Measurements from ENCODE around the gene MSRB3. TPM values are rescaled to one million over a fixed set of nuclear protein-coding genes. Genes with fewer than 3 reads are reported as not detected.
"Not testable (repeated sequence)": the region's sequence is repeated elsewhere in the genome, so short reads cannot be mapped to it uniquely, and the experiment has no call there.

MSRB3 gene
- total RNA-seq, 6 donors from 2014 or later: 15.7 to 76.3 (median 30.4) TPM

DNA sequence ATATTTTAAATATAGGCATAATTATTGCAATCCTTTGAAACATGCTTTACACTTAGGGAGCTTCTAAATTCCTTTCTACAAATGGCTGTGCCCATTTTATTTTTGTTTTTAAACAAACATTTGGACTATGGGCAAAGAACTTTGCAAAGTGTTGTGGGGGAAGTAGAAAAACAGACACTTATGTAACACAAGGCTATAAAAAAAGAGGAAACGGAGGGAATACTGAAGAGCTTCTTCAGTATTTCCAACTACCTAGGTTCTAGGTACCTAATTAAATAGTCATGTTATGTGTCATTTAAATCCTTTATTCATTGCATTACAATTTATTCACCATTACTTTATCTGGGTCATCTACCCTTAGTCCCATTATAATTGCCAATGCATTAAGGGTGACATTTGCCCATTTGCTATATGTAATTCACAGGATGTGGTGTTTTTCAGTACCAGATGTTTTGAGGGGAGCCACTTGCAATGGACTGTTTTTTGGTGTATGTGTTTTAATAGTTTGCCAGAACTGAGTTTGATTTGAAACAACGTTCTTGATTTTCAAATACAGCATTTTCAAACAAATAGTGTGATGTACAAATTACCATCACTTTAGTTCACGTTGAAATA lies 1.5 kb upstream of the MSRB3 start:
- DNase-seq: no peak
- Histone ChIP-seq H3K9me3 (no peaks in the 10 kb centered on the region), H3K4me3 (no peak overlapping the region), H3K36me3 (no peaks in the 10 kb centered on the region), H3K4me1 (peaks cover 5 to 28% (median 15%) of the 10 kb centered on the region in 4 donors), H3K27me3 (no peaks in the 10 kb centered on the region), H3K27ac (no peak overlapping the region)
- WGBS, 2 donors: 62% methylated on average over 3 of the region's 3 CpGs
- ATAC-seq (ENCODE audit: low FRiP score in 2 of 2): no peak
- TF ChIP-seq POLR2AphosphoS5 (IDR thresholded peaks at IDR 0.05): no peak
- no peak for TF ChIP-seq EP300 (IDR thresholded peaks at IDR 0.05)

GRCh38 chr12:65277994-65278575 lies 398 bp upstream of the MSRB3 start:
- ATAC-seq (ENCODE audit: low FRiP score in 2 of 2): peak in 1 of 2 donors; percentile 44
- H3K36me3 ChIP-seq: no peaks in the 10 kb centered on the region
- DNase-seq: peak in 1 of 2 donors; percentile 20

GRCh38 chr12:65279369-65280112 lies 1.1 kb downstream of the MSRB3 start:
- no peak for ATAC-seq (ENCODE audit: low FRiP score in 2 of 2)
- peak overlapping the region; percentile 62 to 85 (median 69) for H3K4me3 ChIP-seq
- H3K27ac ChIP-seq: peak overlapping the region; percentile 86 to 94 (median 94)
- H3K9me3 ChIP-seq: no peaks in the 10 kb centered on the region
- no peak for DNase-seq
- H3K36me3 ChIP-seq: no peaks in the 10 kb centered on the region
- H3K4me1 ChIP-seq: peaks cover 8 to 28% (median 16%) of the 10 kb centered on the region in 4 donors
- no peaks in the 10 kb centered on the region for H3K27me3 ChIP-seq
- TF ChIP-seq, protein P1, sequence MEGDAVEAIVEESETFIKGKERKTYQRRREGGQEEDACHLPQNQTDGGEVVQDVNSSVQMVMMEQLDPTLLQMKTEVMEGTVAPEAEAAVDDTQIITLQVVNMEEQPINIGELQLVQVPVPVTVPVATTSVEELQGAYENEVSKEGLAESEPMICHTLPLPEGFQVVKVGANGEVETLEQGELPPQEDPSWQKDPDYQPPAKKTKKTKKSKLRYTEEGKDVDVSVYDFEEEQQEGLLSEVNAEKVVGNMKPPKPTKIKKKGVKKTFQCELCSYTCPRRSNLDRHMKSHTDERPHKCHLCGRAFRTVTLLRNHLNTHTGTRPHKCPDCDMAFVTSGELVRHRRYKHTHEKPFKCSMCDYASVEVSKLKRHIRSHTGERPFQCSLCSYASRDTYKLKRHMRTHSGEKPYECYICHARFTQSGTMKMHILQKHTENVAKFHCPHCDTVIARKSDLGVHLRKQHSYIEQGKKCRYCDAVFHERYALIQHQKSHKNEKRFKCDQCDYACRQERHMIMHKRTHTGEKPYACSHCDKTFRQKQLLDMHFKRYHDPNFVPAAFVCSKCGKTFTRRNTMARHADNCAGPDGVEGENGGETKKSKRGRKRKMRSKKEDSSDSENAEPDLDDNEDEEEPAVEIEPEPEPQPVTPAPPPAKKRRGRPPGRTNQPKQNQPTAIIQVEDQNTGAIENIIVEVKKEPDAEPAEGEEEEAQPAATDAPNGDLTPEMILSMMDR (IDR thresholded peaks at IDR 0.05): no peak
- 16 to 23% methylated on average over 10 to 13 of the region's 23 CpGs for WGBS, 2 donors

More at GRCh38 chr12:65277994-65278575, 398 bp upstream of the MSRB3 start:
- Histone ChIP-seq H3K9me3 (no peaks in the 10 kb centered on the region), H3K4me3 (peak overlapping the region; percentile 62 to 85 (median 69)), H3K4me1 (peaks cover 5 to 28% (median 16%) of the 10 kb centered on the region in 4 donors), H3K27me3 (no peaks in the 10 kb centered on the region), H3K27ac (peak overlapping the region; percentile 86 to 94 (median 94))
- TF ChIP-seq, protein P1 (IDR thresholded peaks at IDR 0.05): no peak
- TF ChIP-seq EP300 (IDR thresholded peaks at IDR 0.05) (no peak), POLR2AphosphoS5 (IDR thresholded peaks at IDR 0.05) (no peak), POLR2A (IDR thresholded peaks at IDR 0.05) (no peak)
- 21 to 22% methylated on average over 23 of the region's 23 CpGs for WGBS, 2 donors

DNA sequence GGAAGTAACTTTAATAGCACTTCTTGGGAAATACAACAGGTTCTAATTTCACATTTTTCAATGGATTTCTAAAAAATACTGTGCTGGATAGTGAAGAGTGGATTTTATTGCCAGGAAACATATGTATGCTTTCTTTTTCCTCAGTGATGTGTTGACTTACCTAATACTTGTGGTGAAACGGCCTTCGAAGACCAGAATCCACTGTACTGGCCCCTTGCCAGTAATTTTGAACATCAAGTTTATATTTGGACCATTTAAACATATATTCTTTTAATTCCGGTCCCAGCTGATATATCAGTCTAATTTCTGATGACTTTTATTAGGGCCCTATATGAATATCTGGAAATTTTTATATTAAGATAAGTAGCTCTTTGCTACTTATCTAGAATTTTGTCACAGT lies 1.8 kb downstream of the MSRB3 start:
- no peak for ATAC-seq (ENCODE audit: low FRiP score in 2 of 2)
- Histone ChIP-seq H3K9me3 (no peaks in the 10 kb centered on the region), H3K4me1 (peaks cover 8 to 28% (median 16%) of the 10 kb centered on the region in 4 donors), H3K36me3 (no peaks in the 10 kb centered on the region), H3K27ac (no peak overlapping the region), H3K4me3 (no peak overlapping the region), H3K27me3 (no peaks in the 10 kb centered on the region)
- TF ChIP-seq POLR2AphosphoS5 (IDR thresholded peaks at IDR 0.05) (no peak), POLR2A (IDR thresholded peaks at IDR 0.05) (no peak), EP300 (IDR thresholded peaks at IDR 0.05) (no peak)
- TF ChIP-seq, protein P1 (IDR thresholded peaks at IDR 0.05): no peak
- 27 to 33% methylated on average over 3 of the region's 3 CpGs for WGBS, 2 donors
- DNase-seq: no peak

- peaks cover 8 to 28% (median 16%) of the 10 kb centered on the region in 4 donors for H3K4me1 ChIP-seq
- no peaks in the 10 kb centered on the region for H3K36me3 ChIP-seq
- H3K9me3 ChIP-seq: no peaks in the 10 kb centered on the region
- TF ChIP-seq POLR2AphosphoS5 (IDR thresholded peaks at IDR 0.05) (no peak), POLR2A (IDR thresholded peaks at IDR 0.05) (no peak), EP300 (IDR thresholded peaks at IDR 0.05) (no peak)
- TF ChIP-seq, protein P1 (IDR thresholded peaks at IDR 0.05): no peak
- ATAC-seq (ENCODE audit: low FRiP score in 2 of 2): no peak
- H3K27ac ChIP-seq: no peak overlapping the region
- WGBS, 2 donors: 69 to 86% methylated on average over 1 of the region's 1 CpG
- H3K27me3 ChIP-seq: no peaks in the 10 kb centered on the region
- no peak overlapping the region for H3K4me3 ChIP-seq
- no peak for DNase-seq
Measured at GRCh38 chr12:65282840-65283239, 4.4 kb downstream of the MSRB3 start.

DNA sequence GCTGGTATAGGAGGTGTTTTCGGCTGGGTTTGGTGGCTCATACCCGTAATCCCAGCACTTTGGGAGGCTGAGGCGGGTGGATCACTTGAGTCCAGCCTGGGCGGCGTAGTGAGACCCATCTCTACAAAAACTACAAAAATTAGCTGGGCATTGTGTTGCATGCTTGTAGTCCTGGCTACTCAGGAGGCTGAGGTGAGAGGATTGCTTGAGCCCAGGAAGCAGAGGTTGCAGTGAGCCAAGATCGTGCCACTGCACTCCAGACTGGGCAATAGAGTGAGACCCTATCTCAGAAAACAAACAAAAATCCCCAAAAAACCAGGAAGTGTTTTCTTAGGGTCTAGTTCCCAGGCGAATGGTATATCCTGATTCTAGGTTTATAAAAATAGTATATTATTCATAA lies 7.0 kb downstream of the MSRB3 start:
- H3K9me3 ChIP-seq; H3K4me3 ChIP-seq; ATAC-seq (ENCODE audit: low FRiP score in 2 of 2); H3K27me3 ChIP-seq; H3K27ac ChIP-seq; DNase-seq; H3K36me3 ChIP-seq; H3K4me1 ChIP-seq: not testable (repeated sequence)
- WGBS, 2 donors: 89 to 96% methylated on average over 7 of the region's 7 CpGs
